Measurements from ENCODE around the gene DNAH3.

Gene DNAH3

DNA sequence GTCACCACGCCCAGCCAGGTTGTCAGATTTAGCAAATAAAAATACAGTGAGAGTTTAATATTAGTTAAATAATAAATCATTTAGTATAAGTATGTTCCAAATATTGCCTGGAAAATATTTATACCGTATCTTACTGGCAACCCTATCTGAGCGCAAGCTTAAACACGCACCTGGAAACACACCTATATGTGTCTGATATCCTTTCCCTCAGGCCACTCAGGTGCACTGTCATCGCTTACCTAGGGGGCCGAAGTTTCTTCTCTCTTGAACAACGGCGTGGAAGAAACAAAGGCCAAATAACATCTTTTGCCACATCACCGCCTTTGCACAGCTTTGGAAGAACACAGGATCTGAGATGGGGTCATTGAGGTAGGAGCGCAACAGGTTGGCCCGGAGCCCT lies 196.1 kb downstream of the DNAH3 start:
- Histone ChIP-seq H3K4me1 (ENCODE audit: insufficient read depth, low read length, poor library complexity, severe bottlenecking) (no peaks in the 10 kb centered on the region), H3K4me3 (ENCODE audit: low read length, poor library complexity, severe bottlenecking) (no peak overlapping the region), H3K9ac (ENCODE audit: low read depth, low read length, poor library complexity, severe bottlenecking) (no peak overlapping the region), H3K36me3 (ENCODE audit: insufficient read depth, low read length) (no peaks in the 10 kb centered on the region), H3K4me2 (ENCODE audit: low read depth, low read length, poor library complexity, severe bottlenecking) (no peak overlapping the region), H4K20me1 (ENCODE audit: insufficient read depth, low read length, poor library complexity, severe bottlenecking) (no peaks in the 10 kb centered on the region), H3K9me2 (replicated peaks; ENCODE audit: low read depth, low read length) (no peaks in the 10 kb centered on the region), H3F3A (ENCODE audit: low read depth) (no peaks in the 10 kb centered on the region), H3K79me2 (ENCODE audit: insufficient read depth, low read length) (no peaks in the 10 kb centered on the region), H3K9me3 (ENCODE audit: insufficient read depth, low read depth, low read length) (no peaks in the 10 kb centered on the region), H3K27me3 (ENCODE audit: insufficient read depth, low read length, poor library complexity, severe bottlenecking) (no peaks in the 10 kb centered on the region), H2AFZ (ENCODE audit: low read length) (no peak overlapping the region)
- no peak for TF ChIP-seq EZH2phosphoT487 (IDR thresholded peaks at IDR 0.05; ENCODE audit: borderline replicate concordance)
- TF ChIP-seq, protein P1, sequence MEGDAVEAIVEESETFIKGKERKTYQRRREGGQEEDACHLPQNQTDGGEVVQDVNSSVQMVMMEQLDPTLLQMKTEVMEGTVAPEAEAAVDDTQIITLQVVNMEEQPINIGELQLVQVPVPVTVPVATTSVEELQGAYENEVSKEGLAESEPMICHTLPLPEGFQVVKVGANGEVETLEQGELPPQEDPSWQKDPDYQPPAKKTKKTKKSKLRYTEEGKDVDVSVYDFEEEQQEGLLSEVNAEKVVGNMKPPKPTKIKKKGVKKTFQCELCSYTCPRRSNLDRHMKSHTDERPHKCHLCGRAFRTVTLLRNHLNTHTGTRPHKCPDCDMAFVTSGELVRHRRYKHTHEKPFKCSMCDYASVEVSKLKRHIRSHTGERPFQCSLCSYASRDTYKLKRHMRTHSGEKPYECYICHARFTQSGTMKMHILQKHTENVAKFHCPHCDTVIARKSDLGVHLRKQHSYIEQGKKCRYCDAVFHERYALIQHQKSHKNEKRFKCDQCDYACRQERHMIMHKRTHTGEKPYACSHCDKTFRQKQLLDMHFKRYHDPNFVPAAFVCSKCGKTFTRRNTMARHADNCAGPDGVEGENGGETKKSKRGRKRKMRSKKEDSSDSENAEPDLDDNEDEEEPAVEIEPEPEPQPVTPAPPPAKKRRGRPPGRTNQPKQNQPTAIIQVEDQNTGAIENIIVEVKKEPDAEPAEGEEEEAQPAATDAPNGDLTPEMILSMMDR (conservative IDR thresholded peaks at IDR 0.05; ENCODE audit: low read length): no peak

- Histone ChIP-seq H3K36me3 (ENCODE audit: insufficient read depth, low read length) (no peaks in the 10 kb centered on the region), H2AFZ (ENCODE audit: low read length) (no peak overlapping the region), H3K9ac (ENCODE audit: low read depth, low read length, poor library complexity, severe bottlenecking) (no peak overlapping the region), H3K79me2 (ENCODE audit: insufficient read depth, low read length) (no peaks in the 10 kb centered on the region), H3K4me2 (ENCODE audit: low read depth, low read length, poor library complexity, severe bottlenecking) (no peak overlapping the region), H4K20me1 (ENCODE audit: insufficient read depth, low read length, poor library complexity, severe bottlenecking) (no peaks in the 10 kb centered on the region), H3K4me3 (ENCODE audit: low read length, poor library complexity, severe bottlenecking) (no peak overlapping the region), H3K9me2 (replicated peaks; ENCODE audit: low read depth, low read length) (no peaks in the 10 kb centered on the region), H3F3A (ENCODE audit: low read depth) (no peaks in the 10 kb centered on the region), H3K4me1 (ENCODE audit: insufficient read depth, low read length, poor library complexity, severe bottlenecking) (no peaks in the 10 kb centered on the region), H3K27me3 (ENCODE audit: insufficient read depth, low read length, poor library complexity, severe bottlenecking) (no peaks in the 10 kb centered on the region), H3K9me3 (ENCODE audit: insufficient read depth, low read depth, low read length) (no peaks in the 10 kb centered on the region)
- no peak for TF ChIP-seq EZH2phosphoT487 (IDR thresholded peaks at IDR 0.05; ENCODE audit: borderline replicate concordance)
- TF ChIP-seq, protein P1 (conservative IDR thresholded peaks at IDR 0.05; ENCODE audit: low read length): no peak
Observed at GRCh38 chr16:20952139-20952920, 198.3 kb downstream of the DNAH3 start.

- H3K79me2 ChIP-seq (ENCODE audit: insufficient read depth, low read length): no peaks in the 10 kb centered on the region
- H3F3A ChIP-seq (ENCODE audit: low read depth): no peaks in the 10 kb centered on the region
- H3K4me1 ChIP-seq (ENCODE audit: insufficient read depth, low read length, poor library complexity, severe bottlenecking): no peaks in the 10 kb centered on the region
- no peak for TF ChIP-seq EZH2phosphoT487 (IDR thresholded peaks at IDR 0.05; ENCODE audit: borderline replicate concordance)
- TF ChIP-seq, protein P1 (conservative IDR thresholded peaks at IDR 0.05; ENCODE audit: low read length): no peak
- no peaks in the 10 kb centered on the region for H3K36me3 ChIP-seq (ENCODE audit: insufficient read depth, low read length)
- H3K4me2 ChIP-seq (ENCODE audit: low read depth, low read length, poor library complexity, severe bottlenecking): no peak overlapping the region
- no peaks in the 10 kb centered on the region for H3K27me3 ChIP-seq (ENCODE audit: insufficient read depth, low read length, poor library complexity, severe bottlenecking)
- no peaks in the 10 kb centered on the region for H4K20me1 ChIP-seq (ENCODE audit: insufficient read depth, low read length, poor library complexity, severe bottlenecking)
- no peak overlapping the region for H3K4me3 ChIP-seq (ENCODE audit: low read length, poor library complexity, severe bottlenecking)
- no peaks in the 10 kb centered on the region for H3K9me3 ChIP-seq (ENCODE audit: insufficient read depth, low read depth, low read length)
- H3K9me2 ChIP-seq (replicated peaks; ENCODE audit: low read depth, low read length): no peaks in the 10 kb centered on the region
- H2AFZ ChIP-seq (ENCODE audit: low read length): no peak overlapping the region
- no peak overlapping the region for H3K9ac ChIP-seq (ENCODE audit: low read depth, low read length, poor library complexity, severe bottlenecking)
Observed at GRCh38 chr16:20950294-20950693, 200.4 kb downstream of the DNAH3 start.

Measured in Loucy (cell line).